Liver (tissue), 9 donors: Measurements from ENCODE around the gene PTPRC. TPM values are rescaled to one million over a fixed set of nuclear protein-coding genes. Genes with fewer than 3 reads are reported as not detected.

ENCODE experiments used
- DNase-seq: peaks from one replicate; pipeline ENCODE4 v3.0.0-alpha.2; 2017; ENCODE audit warnings: low spot score
- H3K27ac ChIP-seq, 2 donors: one replicate each; pipeline ENCODE4 v1.7.0; 2013; ENCODE audit warnings: inconsistent platforms in 2 of 2, low read length in 2 of 2, control low read depth in 1 of 2, low read depth in 1 of 2, mild to moderate bottlenecking in 1 of 2
- H3K27me3 ChIP-seq, 4 donors: one replicate each; pipeline versions ENCODE4 v1.6.1 to v1.7.0; 2013; ENCODE audit warnings: low read length in 3 of 4, inconsistent platforms in 1 of 4, mild to moderate bottlenecking in 1 of 4, moderate library complexity in 1 of 4; ENCODE audit not compliant: control insufficient read depth in 4 of 4, insufficient read depth in 4 of 4
- H3K36me3 ChIP-seq, 4 donors: one replicate each; pipeline versions ENCODE4 v1.6.1 to v1.7.0; 2013; ENCODE audit warnings: low read length in 3 of 4, mild to moderate bottlenecking in 3 of 4, low read depth in 1 of 4, moderate library complexity in 1 of 4; ENCODE audit not compliant: control insufficient read depth in 4 of 4, insufficient read depth in 3 of 4
- H3K4me1 ChIP-seq, 4 donors: one replicate each; pipeline versions ENCODE4 v1.6.1 to v1.7.0; 2013; ENCODE audit warnings: low read length in 3 of 4, mild to moderate bottlenecking in 3 of 4, moderate library complexity in 1 of 4; ENCODE audit not compliant: control insufficient read depth in 4 of 4, insufficient read depth in 4 of 4
- H3K4me3 ChIP-seq, 3 donors: one replicate each; pipeline versions ENCODE4 v1.6.1 to v1.7.0; 2013; ENCODE audit warnings: low read length in 3 of 3, control low read depth in 1 of 3, low read depth in 1 of 3, mild to moderate bottlenecking in 1 of 3
- H3K9ac ChIP-seq, 2 donors: one replicate each; pipeline ENCODE4 v1.7.0; 2013; ENCODE audit warnings: low read length in 2 of 2, mild to moderate bottlenecking in 2 of 2, moderate library complexity in 2 of 2, control low read depth in 1 of 2, low read depth in 1 of 2
- H3K9me3 ChIP-seq, 4 donors: one replicate each; pipeline versions ENCODE4 v1.6.1 to v1.7.0; 2013; ENCODE audit warnings: low read length in 3 of 4; ENCODE audit not compliant: control insufficient read depth in 4 of 4
- EGR1 ChIP-seq, 2 donors: IDR thresholded peaks; 2 replicates each; pipeline ENCODE4 v1.6.1; 2016 to 2018; ENCODE audit warnings: antibody characterized with exemption in 2 of 2, low read depth in 2 of 2
- FOXA1 ChIP-seq: IDR thresholded peaks from 2 replicates; pipeline ENCODE4 v1.6.1; 2016; ENCODE audit warnings: antibody characterized with exemption
- FOXA2 ChIP-seq: IDR thresholded peaks from 2 replicates; pipeline ENCODE4 v1.6.1; 2016; ENCODE audit warnings: antibody characterized with exemption
- GABPA ChIP-seq, 2 donors: IDR thresholded peaks in 1 of 2; conservative IDR thresholded peaks in 1 of 2; 2 replicates each; pipeline ENCODE4 v1.6.1; 2016; ENCODE audit warnings: antibody characterized with exemption in 2 of 2, mild to moderate bottlenecking in 1 of 2, moderate library complexity in 1 of 2
- HNF4A ChIP-seq, 2 donors: conservative IDR thresholded peaks; 2 replicates each; pipeline ENCODE4 v1.6.1; 2016; ENCODE audit warnings: antibody characterized with exemption in 2 of 2, mild to moderate bottlenecking in 2 of 2
- HNF4G ChIP-seq: IDR thresholded peaks from 2 replicates; pipeline ENCODE4 v1.6.1; 2016; ENCODE audit warnings: antibody characterized with exemption
- JUND ChIP-seq, 2 donors: IDR thresholded peaks; 2 replicates each; pipeline ENCODE4 v1.6.1; 2016; ENCODE audit warnings: antibody characterized with exemption in 2 of 2
- NR2F2 ChIP-seq: IDR thresholded peaks from 2 replicates; pipeline ENCODE4 v1.6.1; 2016; ENCODE audit warnings: antibody characterized with exemption
- RAD21 ChIP-seq, 2 donors: IDR thresholded peaks; 2 replicates each; pipeline ENCODE4 v1.6.1; 2016; ENCODE audit warnings: antibody characterized with exemption in 2 of 2, mild to moderate bottlenecking in 2 of 2
- RXRA ChIP-seq, 2 donors: IDR thresholded peaks; 2 replicates each; pipeline ENCODE4 v1.6.1; 2017 to 2018; ENCODE audit warnings: antibody characterized with exemption in 2 of 2, mild to moderate bottlenecking in 1 of 2
- SP1 ChIP-seq: IDR thresholded peaks from 2 replicates; pipeline ENCODE4 v1.6.1; 2018; ENCODE audit warnings: antibody characterized with exemption, mild to moderate bottlenecking
- TAF1 ChIP-seq: conservative IDR thresholded peaks from 2 replicates; pipeline ENCODE4 v1.6.1; 2016; ENCODE audit warnings: antibody characterized with exemption, mild to moderate bottlenecking
- YY1 ChIP-seq: IDR thresholded peaks from 2 replicates; pipeline ENCODE4 v1.6.1; 2016; ENCODE audit warnings: antibody characterized with exemption, mild to moderate bottlenecking
- WGBS: extraction: QIAGEN DNeasy Blood & Tissue Kit; methylation state at CpG from one replicate; pipeline ENCODE4 v1.1.7; 2013; 5-methylcytosine and 5-hydroxymethylcytosine counted together
- polyA plus RNA-seq, 2 donors: library from polyadenylated mRNA; stranded (reverse) in 1 of 2; unstranded in 1 of 2; fragments of 200-250 nt in 1 of 2; fragments of >200 nt in 1 of 2; fragmentation: Nextera tagmentation in 1 of 2; extraction: Ambion mirVana in 1 of 2; gene quantifications; one replicate each; pipeline versions ENCODE4 v1.2.1 to v1.2.3, GENCODE V29; 2013 to 2015
- total RNA-seq, 2 donors: library from RNA; depleted of rRNA; stranded (reverse); fragments of >200 nt; gene quantifications; one replicate each; pipeline ENCODE4 v1.2.3, GENCODE V29; 2014
- TF ChIP-seq, protein P1 (sequence below): IDR thresholded peaks from 2 replicates; pipeline ENCODE4 v1.6.1; 2016; ENCODE audit warnings: antibody characterized with exemption, mild to moderate bottlenecking
- TF ChIP-seq, protein P2 (sequence below): IDR thresholded peaks from 2 replicates; pipeline ENCODE4 v1.6.1; 2016; ENCODE audit warnings: antibody characterized with exemption
- TF ChIP-seq, protein P3 (sequence below): fragments of 150-350 bp; IDR thresholded peaks from 2 replicates; pipeline ENCODE4 v1.5.1; 2017; ENCODE audit warnings: improper control_type of control experiment, low read depth, low read length; ENCODE audit not compliant: missing input control
- TF ChIP-seq, protein P4 (sequence below): IDR thresholded peaks from 2 replicates; pipeline ENCODE4 v1.6.1; 2016; ENCODE audit warnings: antibody characterized with exemption
- TF ChIP-seq, protein P5 (sequence below): IDR thresholded peaks from 2 replicates; pipeline ENCODE4 v1.6.1; 2016; ENCODE audit warnings: antibody characterized with exemption
- donor health status: healthy.
- donor health status: healthy.
- donor health status: healthy.
- donor health status: healthy.
- donor health status: healthy.

PTPRC gene
- total and polyA plus RNA-seq, 4 donors: 5.8 to 34.1 (median 16.2) TPM

- WGBS: 33% methylated on average over 1 of the region's 1 CpG
- Histone ChIP-seq H3K9ac (no peak overlapping the region), H3K36me3 (no peaks in the 10 kb centered on the region), H3K27me3 (no peaks in the 10 kb centered on the region), H3K4me3 (no peak overlapping the region), H3K9me3 (no peaks in the 10 kb centered on the region), H3K4me1 (no peaks in the 10 kb centered on the region), H3K27ac (no peak overlapping the region)
- TF ChIP-seq, protein P1, sequence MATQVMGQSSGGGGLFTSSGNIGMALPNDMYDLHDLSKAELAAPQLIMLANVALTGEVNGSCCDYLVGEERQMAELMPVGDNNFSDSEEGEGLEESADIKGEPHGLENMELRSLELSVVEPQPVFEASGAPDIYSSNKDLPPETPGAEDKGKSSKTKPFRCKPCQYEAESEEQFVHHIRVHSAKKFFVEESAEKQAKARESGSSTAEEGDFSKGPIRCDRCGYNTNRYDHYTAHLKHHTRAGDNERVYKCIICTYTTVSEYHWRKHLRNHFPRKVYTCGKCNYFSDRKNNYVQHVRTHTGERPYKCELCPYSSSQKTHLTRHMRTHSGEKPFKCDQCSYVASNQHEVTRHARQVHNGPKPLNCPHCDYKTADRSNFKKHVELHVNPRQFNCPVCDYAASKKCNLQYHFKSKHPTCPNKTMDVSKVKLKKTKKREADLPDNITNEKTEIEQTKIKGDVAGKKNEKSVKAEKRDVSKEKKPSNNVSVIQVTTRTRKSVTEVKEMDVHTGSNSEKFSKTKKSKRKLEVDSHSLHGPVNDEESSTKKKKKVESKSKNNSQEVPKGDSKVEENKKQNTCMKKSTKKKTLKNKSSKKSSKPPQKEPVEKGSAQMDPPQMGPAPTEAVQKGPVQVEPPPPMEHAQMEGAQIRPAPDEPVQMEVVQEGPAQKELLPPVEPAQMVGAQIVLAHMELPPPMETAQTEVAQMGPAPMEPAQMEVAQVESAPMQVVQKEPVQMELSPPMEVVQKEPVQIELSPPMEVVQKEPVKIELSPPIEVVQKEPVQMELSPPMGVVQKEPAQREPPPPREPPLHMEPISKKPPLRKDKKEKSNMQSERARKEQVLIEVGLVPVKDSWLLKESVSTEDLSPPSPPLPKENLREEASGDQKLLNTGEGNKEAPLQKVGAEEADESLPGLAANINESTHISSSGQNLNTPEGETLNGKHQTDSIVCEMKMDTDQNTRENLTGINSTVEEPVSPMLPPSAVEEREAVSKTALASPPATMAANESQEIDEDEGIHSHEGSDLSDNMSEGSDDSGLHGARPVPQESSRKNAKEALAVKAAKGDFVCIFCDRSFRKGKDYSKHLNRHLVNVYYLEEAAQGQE: no peak
- TF ChIP-seq RAD21 (IDR thresholded peaks at IDR 0.05): no peak
- TF ChIP-seq NR2F2: no peak
- no peak for TF ChIP-seq RXRA (IDR thresholded peaks at IDR 0.05)
- TF ChIP-seq, protein P2, sequence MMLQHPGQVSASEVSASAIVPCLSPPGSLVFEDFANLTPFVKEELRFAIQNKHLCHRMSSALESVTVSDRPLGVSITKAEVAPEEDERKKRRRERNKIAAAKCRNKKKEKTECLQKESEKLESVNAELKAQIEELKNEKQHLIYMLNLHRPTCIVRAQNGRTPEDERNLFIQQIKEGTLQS: no peak
- no peak for DNase-seq
These were observed 11.7 kb downstream of the PTPRC start for GRCh38 chr1:198650506-198650905.

DNA sequence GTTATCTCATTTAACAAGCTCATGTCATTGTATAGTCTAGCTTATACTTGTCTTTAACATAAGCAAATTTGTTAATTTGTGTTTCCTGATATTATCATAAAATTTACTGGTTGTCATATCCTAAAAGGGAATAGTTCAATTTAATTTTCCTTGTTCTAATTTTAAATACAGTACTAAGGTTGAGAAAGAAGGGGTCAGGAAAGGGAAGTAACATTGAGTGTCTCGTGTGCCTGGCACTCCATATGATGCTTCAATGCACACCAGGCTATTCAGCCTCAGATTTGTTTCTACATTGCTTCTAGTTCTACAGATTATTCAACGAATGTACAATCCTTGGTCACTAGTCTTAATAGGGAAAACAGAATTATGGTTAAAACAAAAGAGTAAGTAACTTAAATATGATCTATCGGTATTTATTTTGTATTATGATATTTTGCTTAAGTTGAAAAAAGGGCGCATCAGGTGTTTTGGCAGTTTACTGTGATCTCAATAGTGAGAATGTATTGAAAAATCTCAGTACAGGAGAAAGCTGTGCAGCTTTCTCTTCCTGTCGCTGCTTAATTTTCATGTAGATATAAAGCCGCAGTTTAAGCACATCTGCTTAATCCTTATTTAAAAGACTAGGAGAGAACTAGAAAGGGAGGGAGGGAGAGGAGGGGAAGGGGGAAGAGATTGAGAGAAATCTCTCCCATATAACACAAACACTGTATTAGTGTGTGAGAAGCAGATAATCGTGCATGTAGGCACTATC is 13.0 kb downstream of the PTPRC start:
- H3K27ac ChIP-seq: no peak overlapping the region
- no peaks in the 10 kb centered on the region for H3K36me3 ChIP-seq

More for the DNA sequence above, 13.0 kb downstream of the PTPRC start:
- no peak overlapping the region for H3K9ac ChIP-seq
- DNase-seq: no peak
- TF ChIP-seq SP1 (no peak), HNF4A (conservative IDR thresholded peaks at IDR 0.05) (no peak), EGR1 (IDR thresholded peaks at IDR 0.05; ENCODE audit: low read depth in 2 of 2) (no peak), FOXA1 (no peak), TAF1 (no peak), HNF4G (no peak), GABPA (IDR thresholded peaks at IDR 0.05 in 1 of 2, conservative IDR thresholded peaks at IDR 0.05 in 1 of 2) (no peak), NR2F2 (no peak), RXRA (IDR thresholded peaks at IDR 0.05) (no peak), FOXA2 (no peak), YY1 (no peak), RAD21 (IDR thresholded peaks at IDR 0.05) (no peak), JUND (IDR thresholded peaks at IDR 0.05) (no peak)
- TF ChIP-seq, protein P3, sequence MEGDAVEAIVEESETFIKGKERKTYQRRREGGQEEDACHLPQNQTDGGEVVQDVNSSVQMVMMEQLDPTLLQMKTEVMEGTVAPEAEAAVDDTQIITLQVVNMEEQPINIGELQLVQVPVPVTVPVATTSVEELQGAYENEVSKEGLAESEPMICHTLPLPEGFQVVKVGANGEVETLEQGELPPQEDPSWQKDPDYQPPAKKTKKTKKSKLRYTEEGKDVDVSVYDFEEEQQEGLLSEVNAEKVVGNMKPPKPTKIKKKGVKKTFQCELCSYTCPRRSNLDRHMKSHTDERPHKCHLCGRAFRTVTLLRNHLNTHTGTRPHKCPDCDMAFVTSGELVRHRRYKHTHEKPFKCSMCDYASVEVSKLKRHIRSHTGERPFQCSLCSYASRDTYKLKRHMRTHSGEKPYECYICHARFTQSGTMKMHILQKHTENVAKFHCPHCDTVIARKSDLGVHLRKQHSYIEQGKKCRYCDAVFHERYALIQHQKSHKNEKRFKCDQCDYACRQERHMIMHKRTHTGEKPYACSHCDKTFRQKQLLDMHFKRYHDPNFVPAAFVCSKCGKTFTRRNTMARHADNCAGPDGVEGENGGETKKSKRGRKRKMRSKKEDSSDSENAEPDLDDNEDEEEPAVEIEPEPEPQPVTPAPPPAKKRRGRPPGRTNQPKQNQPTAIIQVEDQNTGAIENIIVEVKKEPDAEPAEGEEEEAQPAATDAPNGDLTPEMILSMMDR: no peak
- TF ChIP-seq, protein P1: no peak
- TF ChIP-seq, protein P2: no peak
- TF ChIP-seq, protein P4, sequence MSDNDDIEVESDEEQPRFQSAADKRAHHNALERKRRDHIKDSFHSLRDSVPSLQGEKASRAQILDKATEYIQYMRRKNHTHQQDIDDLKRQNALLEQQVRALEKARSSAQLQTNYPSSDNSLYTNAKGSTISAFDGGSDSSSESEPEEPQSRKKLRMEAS: no peak
- TF ChIP-seq, protein P5, sequence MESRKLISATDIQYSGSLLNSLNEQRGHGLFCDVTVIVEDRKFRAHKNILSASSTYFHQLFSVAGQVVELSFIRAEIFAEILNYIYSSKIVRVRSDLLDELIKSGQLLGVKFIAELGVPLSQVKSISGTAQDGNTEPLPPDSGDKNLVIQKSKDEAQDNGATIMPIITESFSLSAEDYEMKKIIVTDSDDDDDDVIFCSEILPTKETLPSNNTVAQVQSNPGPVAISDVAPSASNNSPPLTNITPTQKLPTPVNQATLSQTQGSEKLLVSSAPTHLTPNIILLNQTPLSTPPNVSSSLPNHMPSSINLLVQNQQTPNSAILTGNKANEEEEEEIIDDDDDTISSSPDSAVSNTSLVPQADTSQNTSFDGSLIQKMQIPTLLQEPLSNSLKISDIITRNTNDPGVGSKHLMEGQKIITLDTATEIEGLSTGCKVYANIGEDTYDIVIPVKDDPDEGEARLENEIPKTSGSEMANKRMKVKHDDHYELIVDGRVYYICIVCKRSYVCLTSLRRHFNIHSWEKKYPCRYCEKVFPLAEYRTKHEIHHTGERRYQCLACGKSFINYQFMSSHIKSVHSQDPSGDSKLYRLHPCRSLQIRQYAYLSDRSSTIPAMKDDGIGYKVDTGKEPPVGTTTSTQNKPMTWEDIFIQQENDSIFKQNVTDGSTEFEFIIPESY: no peak
- 59% methylated on average over 7 of the region's 7 CpGs for WGBS
- H3K4me3 ChIP-seq: no peak overlapping the region
- H3K9me3 ChIP-seq: no peaks in the 10 kb centered on the region
- no peaks in the 10 kb centered on the region for H3K4me1 ChIP-seq
- no peaks in the 10 kb centered on the region for H3K27me3 ChIP-seq
